ENCODE data around the gene DNAJC17. TPM values are rescaled to one million over a fixed set of nuclear protein-coding genes. Genes with fewer than 3 reads are reported as not detected.
A peak's percentile ranks its signal among the peaks of the same experiment; 100 is the strongest.

Gene DNAJC17
- total and polyA plus RNA-seq, 8 donors, result 12.2 to 57.6 (median 15.8) TPM

- Histone ChIP-seq H3K36me3 (peaks cover 0 to 43% (median 18%) of the 10 kb centered on the region in 3 donors), H3K27me3 (no peaks in the 10 kb centered on the region), H3K4me3 (no peak overlapping the region), H3K27ac (peak overlapping the region in 1 of 4 donors; percentile 39), H3K9me3 (no peaks in the 10 kb centered on the region), H3K4me1 (no peaks in the 10 kb centered on the region)
- peak; percentile 55 to 98 (median 88) for ATAC-seq
- WGBS, 2 donors, result 59 to 76% methylated on average over 11 of the region's 11 CpGs
- intact Hi-C loops (cut with DNase I), result no loop called here
- no peak for TF ChIP-seq CTCF (IDR thresholded peaks at IDR 0.05)
- peak in 4 of 6 donors; percentile 38 to 63 (median 47) for DNase-seq
- no peak for FAIRE-seq
These were observed 30.6 kb downstream of the DNAJC17 start for GRCh38 chr15:40776537-40777141.

DNA sequence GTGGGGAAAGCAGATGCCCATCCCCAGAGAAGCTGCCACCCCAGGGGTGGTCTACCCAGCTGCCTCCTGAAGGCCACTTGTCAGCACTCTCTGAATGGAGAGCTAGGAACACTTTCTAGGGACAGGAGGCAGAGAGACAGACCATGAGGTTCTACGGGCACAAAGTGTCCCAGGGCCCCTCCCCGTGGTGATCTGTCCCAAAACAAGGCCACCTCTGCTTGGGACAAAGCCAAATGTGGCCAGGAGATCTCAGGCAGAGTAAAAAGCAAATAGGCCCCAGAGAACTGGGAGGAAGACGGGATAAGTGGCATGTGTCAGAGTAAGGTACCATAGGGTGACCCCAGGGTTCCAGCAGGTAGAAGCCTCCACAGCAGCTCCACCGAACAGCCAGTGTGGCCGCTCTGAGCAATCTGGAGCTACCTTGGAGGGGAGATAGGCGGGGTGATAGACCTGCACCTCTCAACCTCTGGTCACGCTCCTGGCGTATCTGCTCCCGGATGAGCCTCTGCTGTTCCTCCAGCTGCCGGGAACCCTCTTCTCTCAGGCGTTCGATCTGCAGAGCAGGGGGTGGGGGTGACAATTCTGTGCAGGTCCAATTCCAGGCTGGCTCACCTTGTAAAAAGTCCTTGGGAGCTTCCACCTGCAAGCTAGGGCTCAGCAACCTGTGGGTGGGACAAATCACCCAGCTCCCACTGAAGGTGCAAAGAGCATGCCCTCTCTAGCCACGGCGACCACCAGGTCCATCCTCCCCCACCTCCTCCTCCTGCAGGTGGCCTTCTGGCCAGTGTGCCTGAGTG is 31.3 kb downstream of the DNAJC17 start:
- no peak for TF ChIP-seq CTCF (IDR thresholded peaks at IDR 0.05)
- Histone ChIP-seq H3K4me1 (no peaks in the 10 kb centered on the region), H3K27ac (peak overlapping the region in 1 of 4 donors; percentile 39), H3K4me3 (no peak overlapping the region), H3K9me3 (no peaks in the 10 kb centered on the region), H3K27me3 (no peaks in the 10 kb centered on the region), H3K36me3 (peaks cover 0 to 43% (median 18%) of the 10 kb centered on the region in 3 donors)
- ATAC-seq, result no peak
- intact Hi-C loops (cut with DNase I), result no loop called here
- peak in 1 of 6 donors; percentile 42 for DNase-seq
- no peak for FAIRE-seq
- WGBS, 2 donors, result 91 to 93% methylated on average over 14 of the region's 14 CpGs

- Histone ChIP-seq H3K36me3 (peaks cover 0 to 43% (median 18%) of the 10 kb centered on the region in 3 donors), H3K4me1 (no peaks in the 10 kb centered on the region), H3K27ac (no peak overlapping the region), H3K27me3 (no peaks in the 10 kb centered on the region), H3K4me3 (no peak overlapping the region), H3K9me3 (no peaks in the 10 kb centered on the region)
- ATAC-seq, result no peak
- peak in 1 of 6 donors; percentile 29 for DNase-seq
- intact Hi-C loops (cut with DNase I), result no loop called here
- no peak for TF ChIP-seq CTCF (IDR thresholded peaks at IDR 0.05)
- 89 to 94% methylated on average over 10 of the region's 10 CpGs for WGBS, 2 donors
- FAIRE-seq, result no peak
These were observed 32.3 kb downstream of the DNAJC17 start for GRCh38 chr15:40775007-40775406.

DNA sequence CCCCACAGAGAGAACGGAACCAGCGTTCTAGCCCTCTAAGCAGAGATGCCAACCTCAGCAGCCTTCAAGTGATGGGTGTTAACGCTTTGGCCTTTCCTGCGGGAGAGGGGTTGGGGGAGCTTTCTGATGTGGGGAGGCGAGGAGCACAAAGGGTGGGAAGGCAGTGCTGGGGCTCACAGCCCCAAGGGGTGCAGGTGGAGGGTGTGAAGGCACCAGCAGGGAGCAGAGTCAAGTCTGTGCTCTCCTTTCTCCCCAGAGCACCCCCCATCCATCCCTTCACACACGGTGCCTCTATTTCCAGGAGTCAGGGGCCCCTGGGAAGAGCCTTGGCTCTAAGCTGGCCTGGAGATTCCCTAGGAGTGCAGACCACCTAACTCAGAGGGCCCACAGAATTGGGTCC is 33.4 kb downstream of the DNAJC17 start:
- no peak for TF ChIP-seq CTCF (IDR thresholded peaks at IDR 0.05)
- FAIRE-seq (no peak), DNase-seq (peak in 1 of 6 donors; percentile 23), ATAC-seq (no peak)
- 92 to 93% methylated on average over 6 of the region's 6 CpGs for WGBS, 2 donors
- H3K9me3 ChIP-seq, result no peaks in the 10 kb centered on the region
- intact Hi-C loops (cut with DNase I), result no loop called here
- H3K27me3 ChIP-seq, result no peaks in the 10 kb centered on the region
- no peak overlapping the region for H3K4me3 ChIP-seq
- H3K36me3 ChIP-seq, result peaks cover 0 to 42% (median 18%) of the 10 kb centered on the region in 3 donors
- H3K27ac ChIP-seq, result no peak overlapping the region
- no peaks in the 10 kb centered on the region for H3K4me1 ChIP-seq

Data from pancreas (tissue), 10 donors.